Heart left ventricle (tissue), 13 donors: ENCODE measurements around the gene GRIA2.

Experiments
- CTCF ChIP-seq, 12 donors: fragments of 200-600 bp; sonication (generic) in 4 of 12; IDR thresholded peaks; one replicate each; pipeline versions ENCODE4 v1.5.0 to v1.8.0; 2018 to 2022; ENCODE audit warnings: antibody characterized with exemption in 12 of 12, mild to moderate bottlenecking in 5 of 12
- POLR2A ChIP-seq, 2 donors: fragments of 450-650 bp; IDR thresholded peaks; one replicate each; pipeline ENCODE4 v1.6.1; 2017; ENCODE audit warnings: antibody characterized with exemption in 2 of 2, mild to moderate bottlenecking in 2 of 2, moderate library complexity in 2 of 2
- donor health status: ischemic (EF 13 %, LVEDD 7.1; RV severe dilation, severe dysfunction).
- donor health status: DM: no; HTN: yes; CAD: no.
- donor health status: DM: no; HTN: no; CAD: no.
- donor health status: ischemic (EF 25% LVEDD 6.9; RV normal size, moderate dysfunction).
- donor health status: ischemic (EF 25% LVEDD 5.7; RV mildly dilated, moderate dysfunction).
- donor health status: ischemic (EF 35%, LVEDD 5.7; RV mildly dilated, moderate dysfunction).
- donor health status: nonischemic (EF 11% LVEDD 7.7; RV severe dilation, severe dysfunction).
- donor health status: DM: yes; HTN: yes; CAD: no.
- donor health status: PGD.
- donor health status: ischemic (EF 29% LVEDD 5.4; RV normal size, mild dysfunction).
- donor health status: nonischemic (EF 23%, LVEDD 6.1; RV moderate dilation, normal function).

- TF ChIP-seq POLR2A (IDR thresholded peaks at IDR 0.05) (no peak), CTCF (IDR thresholded peaks at IDR 0.05) (no peak)
Measured at GRCh38 chr4:157357887-157358286, 137.4 kb downstream of the GRIA2 start.
